NCI-H1694 (cell line): Measurements from ENCODE around the gene PCDHGB2.
"Not testable (repeated sequence)": the region's sequence is repeated elsewhere in the genome, so short reads cannot be mapped to it uniquely, and the experiment has no call there.

Source experiments
- DNase-seq: peaks from one replicate; lab custom pipeline; 2025; lab: John Stamatoyannopoulos, UW

The PCDHGB2 gene

GRCh38 chr5:141359790-141360426 lies at the start of gene PCDHGB2:
TSS of gene PCDHGB2 (plus strand) at chr5:141359994. CDS start at chr5:141360136, 142 bp downstream.
- DNase-seq = peak; percentile 1

DNA sequence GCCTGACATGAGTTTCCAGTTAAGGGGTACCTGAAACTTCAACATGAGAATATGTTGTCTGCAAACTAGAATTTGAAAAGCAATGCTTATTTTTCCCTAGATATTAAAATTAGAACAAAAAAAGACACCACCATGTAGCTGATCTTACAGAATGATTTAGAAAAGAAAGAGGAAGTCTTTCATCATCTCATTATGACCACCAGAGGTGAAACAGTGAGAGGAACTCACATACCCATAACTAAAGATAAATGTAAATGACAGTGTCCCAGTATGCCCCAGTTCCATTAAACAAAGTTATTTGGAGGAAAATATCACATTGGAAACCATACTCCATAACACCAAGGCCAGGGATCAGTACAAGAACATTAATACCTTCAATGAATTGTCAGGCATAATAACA lies 46.1 kb upstream of the PCDHGB2 start:
- DNase-seq = no peak

DNA sequence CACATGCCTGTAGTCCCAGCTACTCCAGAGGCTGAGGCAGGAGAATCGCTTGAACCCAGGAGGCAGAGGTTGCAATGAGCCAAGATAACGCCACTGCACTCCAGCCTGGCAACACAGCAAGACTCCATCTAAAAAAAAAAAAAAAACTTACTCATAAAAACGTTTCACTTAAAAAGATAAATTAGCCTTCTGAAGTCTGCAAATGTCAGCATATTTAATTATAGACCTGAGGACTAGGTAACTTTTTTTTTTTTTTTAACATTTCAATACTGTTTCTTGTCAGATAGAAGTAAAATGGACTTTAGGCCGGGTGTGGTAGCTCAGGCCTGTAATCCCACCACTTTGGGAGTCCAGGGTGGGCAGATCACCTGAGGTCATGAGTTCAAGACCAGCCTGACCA lies 42.8 kb upstream of the PCDHGB2 start:
- DNase-seq = not testable (repeated sequence)

DNA sequence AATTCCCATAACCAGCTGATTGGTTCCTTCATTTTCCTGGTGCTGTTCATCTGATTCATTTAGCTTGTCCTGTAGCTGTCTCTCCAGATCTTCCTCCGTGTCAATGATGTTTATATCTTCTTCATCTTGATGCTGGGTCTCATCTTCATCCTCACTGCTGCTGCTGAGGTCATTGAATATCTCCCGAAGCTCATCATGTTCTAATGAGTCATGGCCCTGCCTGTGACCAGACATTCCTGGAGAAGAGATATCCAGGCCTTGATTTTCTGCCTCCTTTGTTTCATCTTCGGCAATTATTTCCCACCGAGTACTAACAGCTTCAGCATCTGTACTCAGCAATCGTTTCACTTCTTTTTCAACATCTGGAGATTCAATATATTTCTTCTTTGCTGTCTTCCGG lies 40.6 kb upstream of the PCDHGB2 start:
- DNase-seq = no peak

DNA sequence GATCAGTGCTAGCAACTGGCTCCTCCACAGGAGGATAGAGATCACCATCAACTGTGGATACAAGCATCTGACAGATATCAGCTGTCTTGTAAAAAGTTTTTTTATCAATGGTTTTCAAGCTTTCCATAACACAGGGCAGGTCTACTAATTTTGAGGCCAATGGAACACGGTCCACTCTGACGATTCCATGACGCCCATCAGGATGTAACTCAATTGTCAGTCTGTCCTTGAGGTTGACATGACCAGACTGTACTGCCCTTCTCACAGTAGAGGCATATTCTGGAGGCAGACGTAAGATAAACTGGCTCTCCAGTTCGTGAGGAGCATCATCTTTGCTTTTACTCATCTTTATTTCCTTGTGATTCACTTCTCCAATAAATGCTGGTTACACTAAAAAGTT lies 40.1 kb upstream of the PCDHGB2 start:
- DNase-seq = no peak

DNA sequence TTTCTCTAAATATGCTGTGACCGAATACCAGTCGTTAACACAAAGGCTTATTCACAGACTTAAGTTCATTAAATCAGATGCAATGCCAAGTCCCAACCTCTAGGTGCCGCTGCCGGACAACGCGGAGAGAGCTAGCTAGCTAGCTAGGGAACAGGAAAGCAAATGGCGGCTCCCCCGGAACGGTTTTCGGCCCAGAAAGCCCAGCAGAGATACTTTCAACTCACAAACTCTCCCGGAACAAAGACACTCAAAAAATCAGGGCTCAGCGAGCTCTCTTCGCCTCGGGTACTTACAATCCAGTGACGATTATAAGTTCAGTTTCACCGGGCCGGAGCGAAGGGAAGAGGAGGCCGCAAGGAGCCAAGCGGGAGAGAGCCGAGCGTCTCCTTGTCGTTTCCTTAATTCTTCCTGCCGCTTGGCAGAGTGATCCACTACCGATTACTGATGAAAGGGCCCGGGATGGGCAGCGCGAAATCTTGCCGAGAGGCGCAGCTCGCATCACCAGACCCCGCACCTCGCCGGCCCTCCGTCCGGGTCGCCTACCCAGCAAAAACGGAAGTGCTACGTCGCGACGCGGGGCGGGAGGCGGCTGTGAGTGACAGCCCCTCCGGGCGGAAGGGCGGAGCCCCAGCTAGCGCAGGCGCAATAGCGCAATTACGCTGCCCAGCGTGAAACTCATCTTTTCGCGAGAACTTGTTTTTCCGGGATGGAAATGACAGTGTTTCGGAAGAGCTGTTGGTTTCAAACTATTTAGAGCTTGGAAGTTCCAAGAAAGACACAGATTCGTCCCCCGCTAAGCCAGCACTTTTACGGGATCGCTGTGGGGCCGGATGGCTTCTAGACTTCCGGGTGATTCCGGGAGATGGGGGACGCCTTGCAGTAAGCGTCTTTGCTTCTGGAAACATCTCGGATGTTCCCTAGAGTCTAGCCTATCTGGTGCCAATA lies 39.3 kb upstream of the PCDHGB2 start, which contains the start of gene TAF7:
TAF7 (minus strand) TSS at position 560 of the 945 bp plus-strand sequence. CDS start 740 bp downstream, outside the sequence.
- peak; percentile 84 for DNase-seq

GRCh38 chr5:141322261-141322660 lies 37.5 kb upstream of the PCDHGB2 start:
- no peak for DNase-seq

GRCh38 chr5:141326088-141326854 lies 33.5 kb upstream of the PCDHGB2 start:
- DNase-seq = no peak

DNA sequence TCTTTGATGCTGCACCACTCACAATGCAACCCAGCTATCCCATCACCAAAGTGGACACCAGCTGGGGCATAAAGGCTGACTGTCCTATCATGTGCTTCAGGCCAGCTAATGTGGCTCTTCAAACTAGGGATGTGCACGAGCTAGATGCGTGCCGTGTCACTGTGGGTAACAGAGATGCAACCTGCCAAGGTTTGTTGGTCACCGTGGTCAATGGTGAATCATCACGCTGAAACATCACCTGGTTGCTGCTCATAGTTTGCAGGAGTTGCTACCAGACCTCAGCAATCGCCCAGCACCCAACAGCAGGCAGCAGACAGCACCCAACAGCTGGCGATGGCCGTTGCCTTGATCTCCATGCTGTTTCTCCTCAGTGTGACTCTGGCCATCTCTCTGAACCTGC lies 31.6 kb upstream of the PCDHGB2 start:
- DNase-seq = no peak

- DNase-seq = peak; percentile 34
Measured at GRCh38 chr5:141330299-141331080, 29.3 kb upstream of the PCDHGB2 start, which contains the start of gene PCDHGA1. TSS of gene PCDHGA1 (plus strand) at chr5:141330514.

- DNase-seq = not testable (repeated sequence)
Measured at GRCh38 chr5:141332571-141332970, 27.2 kb upstream of the PCDHGB2 start.

- no peak for DNase-seq
Measured at GRCh38 chr5:141338538-141339306, 21.1 kb upstream of the PCDHGB2 start, which contains the start of gene PCDHGA2. TSS of gene PCDHGA2 (plus strand) at chr5:141338760.

- DNase-seq = not testable (repeated sequence)
Measured at GRCh38 chr5:141340781-141341354, 18.9 kb upstream of the PCDHGB2 start.

GRCh38 chr5:141342773-141343172 lies 17.0 kb upstream of the PCDHGB2 start:
- DNase-seq = no peak

DNA sequence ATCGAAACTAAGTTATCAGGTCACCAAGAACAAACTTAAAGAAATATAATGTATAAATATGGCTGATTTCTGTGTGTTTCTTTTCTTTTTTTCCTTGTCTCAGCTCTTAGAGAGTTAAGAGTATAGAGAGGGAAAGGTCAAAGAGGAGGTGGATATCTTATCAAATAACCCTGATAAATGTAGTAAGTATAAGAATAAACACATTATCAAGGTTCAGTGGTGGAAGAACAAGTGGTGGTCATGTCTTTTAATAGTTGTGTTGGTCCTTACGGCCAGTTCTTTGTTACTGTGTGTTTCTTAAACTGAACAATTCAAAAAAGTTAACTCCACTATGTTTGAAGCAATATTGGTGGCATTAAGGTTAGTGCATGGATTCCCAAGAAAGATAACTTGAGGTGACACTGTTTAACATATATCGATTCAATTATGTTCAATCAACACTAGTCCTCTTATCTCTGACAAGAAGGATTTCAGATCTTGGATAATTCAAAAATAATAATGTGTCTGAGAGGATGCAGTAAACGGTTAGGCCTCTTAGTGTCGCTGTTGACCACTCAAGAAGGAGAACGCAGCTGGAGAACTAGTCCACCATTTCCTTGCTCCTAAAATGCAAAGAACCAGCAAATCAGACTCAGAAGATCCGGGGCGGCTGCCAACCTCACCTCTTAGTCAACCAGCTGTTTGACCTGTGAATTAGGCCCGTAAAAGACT lies 16.4 kb upstream of the PCDHGB2 start, which contains the start of gene PCDHGA3:
PCDHGA3 (plus strand) TSS at position 588 of the 711 bp plus-strand sequence. CDS start 205 bp downstream, outside the sequence.
- DNase-seq = no peak

GRCh38 chr5:141343953-141344463 lies 15.8 kb upstream of the PCDHGB2 start:
- DNase-seq = no peak

- DNase-seq = no peak
Measured at GRCh38 chr5:141345327-141345726, 14.5 kb upstream of the PCDHGB2 start.

GRCh38 chr5:141346017-141346416 lies 13.8 kb upstream of the PCDHGB2 start:
- DNase-seq = not testable (repeated sequence)
